ENCODE results near the gene CTSS.

- TF ChIP-seq CTCF (IDR thresholded peaks at IDR 0.05 in 8 of 11, conservative IDR thresholded peaks at IDR 0.05 in 3 of 11) (no peak), POLR2A (IDR thresholded peaks at IDR 0.05) (no peak)
Measured at GRCh38 chr1:150763018-150763417, 2.6 kb downstream of the CTSS start.
